ENCODE measurements around the gene TMPRSS6.

The TMPRSS6 gene

DNA sequence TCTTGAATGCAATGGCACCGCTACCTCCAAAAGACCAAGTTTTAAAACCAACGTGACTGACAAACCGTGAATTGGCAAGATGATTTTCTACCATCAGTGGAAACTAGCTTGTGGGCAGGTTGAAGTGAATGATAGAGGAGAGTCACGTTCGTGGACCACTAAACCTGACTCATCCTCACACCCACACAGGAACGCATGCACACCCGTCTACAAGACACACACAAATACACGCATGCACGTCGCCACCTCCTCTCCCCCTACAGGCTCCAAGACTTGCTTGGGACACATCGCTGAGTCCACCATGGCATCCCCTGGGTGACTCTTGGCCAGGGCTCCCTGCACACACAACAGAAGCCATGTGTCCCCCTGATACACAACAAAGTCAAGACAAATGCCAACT, 14.4 kb downstream of the TMPRSS6 start:
- TF ChIP-seq, protein P1, sequence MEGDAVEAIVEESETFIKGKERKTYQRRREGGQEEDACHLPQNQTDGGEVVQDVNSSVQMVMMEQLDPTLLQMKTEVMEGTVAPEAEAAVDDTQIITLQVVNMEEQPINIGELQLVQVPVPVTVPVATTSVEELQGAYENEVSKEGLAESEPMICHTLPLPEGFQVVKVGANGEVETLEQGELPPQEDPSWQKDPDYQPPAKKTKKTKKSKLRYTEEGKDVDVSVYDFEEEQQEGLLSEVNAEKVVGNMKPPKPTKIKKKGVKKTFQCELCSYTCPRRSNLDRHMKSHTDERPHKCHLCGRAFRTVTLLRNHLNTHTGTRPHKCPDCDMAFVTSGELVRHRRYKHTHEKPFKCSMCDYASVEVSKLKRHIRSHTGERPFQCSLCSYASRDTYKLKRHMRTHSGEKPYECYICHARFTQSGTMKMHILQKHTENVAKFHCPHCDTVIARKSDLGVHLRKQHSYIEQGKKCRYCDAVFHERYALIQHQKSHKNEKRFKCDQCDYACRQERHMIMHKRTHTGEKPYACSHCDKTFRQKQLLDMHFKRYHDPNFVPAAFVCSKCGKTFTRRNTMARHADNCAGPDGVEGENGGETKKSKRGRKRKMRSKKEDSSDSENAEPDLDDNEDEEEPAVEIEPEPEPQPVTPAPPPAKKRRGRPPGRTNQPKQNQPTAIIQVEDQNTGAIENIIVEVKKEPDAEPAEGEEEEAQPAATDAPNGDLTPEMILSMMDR (IDR thresholded peaks at IDR 0.05; ENCODE audit: low read depth, low read length) = no peak
- H3K9me3 ChIP-seq (ENCODE audit: severe bottlenecking) = no peaks in the 10 kb centered on the region
- H3K27me3 ChIP-seq (ENCODE audit: insufficient read depth, low read depth, severe bottlenecking) = no peaks in the 10 kb centered on the region
- no peaks in the 10 kb centered on the region for H3K36me3 ChIP-seq
- H3K27ac ChIP-seq = no peak overlapping the region
- DNase-seq = no peak
- no peak overlapping the region for H3K4me3 ChIP-seq (ENCODE audit: low read depth, low read length)

DNA sequence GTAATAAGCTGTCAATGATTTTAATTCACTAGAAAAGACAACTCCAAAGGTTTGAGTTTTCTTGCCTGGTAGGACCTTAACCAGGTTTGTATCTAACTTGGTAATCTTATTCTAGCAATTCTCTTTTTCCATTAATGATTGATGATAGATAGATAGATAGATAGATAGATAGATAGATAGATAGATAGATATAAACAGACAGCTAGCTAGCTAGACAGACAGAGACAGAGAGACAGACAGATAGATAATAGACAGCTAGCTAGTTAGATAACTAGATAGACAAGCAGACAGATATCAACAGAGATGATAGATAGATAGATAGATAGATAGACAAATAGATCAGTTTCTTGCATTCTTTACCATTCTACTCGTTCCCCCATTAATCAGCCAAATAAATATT, 15.3 kb downstream of the TMPRSS6 start:
- Histone ChIP-seq H3K9me3 (ENCODE audit: severe bottlenecking) (no peaks in the 10 kb centered on the region), H3K4me3 (ENCODE audit: low read depth, low read length) (no peak overlapping the region), H3K27ac (no peak overlapping the region), H3K27me3 (ENCODE audit: insufficient read depth, low read depth, severe bottlenecking) (no peaks in the 10 kb centered on the region), H3K36me3 (no peaks in the 10 kb centered on the region)
- no peak for DNase-seq
- TF ChIP-seq, protein P1 (IDR thresholded peaks at IDR 0.05; ENCODE audit: low read depth, low read length) = no peak

DNA sequence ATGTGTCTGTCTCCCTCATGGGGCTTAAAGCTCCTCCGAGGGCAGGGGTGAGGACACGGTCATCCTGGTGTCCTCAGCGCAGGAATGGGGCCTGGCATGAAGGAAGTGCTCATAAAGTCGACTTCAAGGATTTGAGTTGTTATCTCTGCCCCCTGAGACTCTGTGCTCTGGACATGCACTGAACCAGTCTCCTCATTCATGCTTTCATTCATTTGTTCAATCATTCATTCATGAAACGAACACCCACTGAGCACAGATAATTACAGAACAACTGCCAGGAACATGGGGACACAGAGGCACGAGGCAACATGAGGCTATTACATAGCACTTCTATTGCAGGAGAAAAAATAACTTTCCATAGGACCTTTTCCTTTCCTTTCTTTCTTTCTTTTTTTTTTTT, 16.5 kb downstream of the TMPRSS6 start:
- no peaks in the 10 kb centered on the region for H3K36me3 ChIP-seq
- DNase-seq = no peak
- no peaks in the 10 kb centered on the region for H3K27me3 ChIP-seq (ENCODE audit: insufficient read depth, low read depth, severe bottlenecking)
- TF ChIP-seq, protein P1 (IDR thresholded peaks at IDR 0.05; ENCODE audit: low read depth, low read length) = no peak
- no peaks in the 10 kb centered on the region for H3K9me3 ChIP-seq (ENCODE audit: severe bottlenecking)
- no peak overlapping the region for H3K27ac ChIP-seq
- no peak overlapping the region for H3K4me3 ChIP-seq (ENCODE audit: low read depth, low read length)

DNA sequence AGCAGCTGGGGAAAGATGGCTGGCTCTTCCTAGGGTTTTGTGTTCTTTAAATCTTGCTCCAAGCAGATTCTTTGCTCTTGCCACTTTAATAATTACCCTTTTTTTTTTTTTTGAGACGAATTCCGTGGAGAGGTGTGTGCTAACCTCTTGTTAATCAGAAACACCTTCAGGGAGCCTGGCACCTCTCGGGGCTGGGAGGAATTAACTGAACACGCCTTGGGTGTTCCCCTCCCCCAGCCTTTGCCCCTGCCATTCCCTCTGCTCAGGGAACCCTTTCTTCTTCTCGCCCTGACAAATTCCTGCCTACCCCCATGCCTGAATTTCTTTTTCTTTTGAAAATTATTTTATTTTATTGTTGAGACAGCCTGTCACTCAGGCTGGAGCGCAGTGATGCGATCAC, 17.5 kb downstream of the TMPRSS6 start:
- no peak for DNase-seq
- TF ChIP-seq, protein P1 (IDR thresholded peaks at IDR 0.05; ENCODE audit: low read depth, low read length) = no peak
- no peaks in the 10 kb centered on the region for H3K9me3 ChIP-seq (ENCODE audit: severe bottlenecking)
- H3K36me3 ChIP-seq = no peaks in the 10 kb centered on the region
- no peak overlapping the region for H3K4me3 ChIP-seq (ENCODE audit: low read depth, low read length)
- H3K27me3 ChIP-seq (ENCODE audit: insufficient read depth, low read depth, severe bottlenecking) = no peaks in the 10 kb centered on the region
- H3K27ac ChIP-seq = no peak overlapping the region

DNA sequence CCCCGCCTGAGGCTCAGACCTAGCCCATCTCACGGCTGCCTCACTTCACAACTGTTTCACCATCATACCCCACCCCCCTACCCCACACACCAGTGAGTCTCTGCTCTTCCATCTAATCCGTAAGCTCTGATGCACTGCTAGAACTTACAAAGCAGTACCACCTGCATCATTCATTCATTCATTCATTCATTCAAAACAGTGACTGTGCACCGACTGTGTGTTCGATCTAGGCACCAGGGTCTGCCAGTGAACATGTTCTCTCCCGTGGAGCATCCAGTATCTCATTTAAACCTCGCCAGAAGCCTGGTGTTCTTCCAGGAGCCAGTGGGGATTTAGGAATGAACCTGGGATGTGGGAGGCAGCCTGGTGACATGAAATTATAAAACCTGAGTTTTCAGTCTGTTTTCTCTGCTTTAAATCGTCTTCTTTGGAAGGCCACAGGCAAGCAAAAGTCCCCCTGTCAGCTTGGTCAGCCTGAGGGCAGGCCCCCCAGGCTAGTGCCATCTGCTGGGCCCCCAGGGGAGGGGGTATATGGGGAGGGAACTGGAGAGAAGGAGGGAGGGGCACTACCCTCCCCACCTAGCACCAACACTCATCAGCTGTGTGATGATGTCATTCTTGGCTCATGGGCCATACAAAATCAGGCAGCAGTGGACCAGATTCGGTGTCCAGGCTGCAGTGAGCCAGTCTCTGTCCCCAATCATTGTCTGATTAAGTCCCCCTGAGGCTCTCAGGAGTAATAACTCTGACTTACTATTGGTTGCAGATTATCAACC, 18.4 kb downstream of the TMPRSS6 start:
- H3K4me3 ChIP-seq (ENCODE audit: low read depth, low read length) = no peak overlapping the region
- no peak overlapping the region for H3K27ac ChIP-seq
- no peaks in the 10 kb centered on the region for H3K9me3 ChIP-seq (ENCODE audit: severe bottlenecking)
- DNase-seq = no peak
- H3K27me3 ChIP-seq (ENCODE audit: insufficient read depth, low read depth, severe bottlenecking) = no peaks in the 10 kb centered on the region
- TF ChIP-seq, protein P1 (IDR thresholded peaks at IDR 0.05; ENCODE audit: low read depth, low read length) = no peak
- no peaks in the 10 kb centered on the region for H3K36me3 ChIP-seq

DNA sequence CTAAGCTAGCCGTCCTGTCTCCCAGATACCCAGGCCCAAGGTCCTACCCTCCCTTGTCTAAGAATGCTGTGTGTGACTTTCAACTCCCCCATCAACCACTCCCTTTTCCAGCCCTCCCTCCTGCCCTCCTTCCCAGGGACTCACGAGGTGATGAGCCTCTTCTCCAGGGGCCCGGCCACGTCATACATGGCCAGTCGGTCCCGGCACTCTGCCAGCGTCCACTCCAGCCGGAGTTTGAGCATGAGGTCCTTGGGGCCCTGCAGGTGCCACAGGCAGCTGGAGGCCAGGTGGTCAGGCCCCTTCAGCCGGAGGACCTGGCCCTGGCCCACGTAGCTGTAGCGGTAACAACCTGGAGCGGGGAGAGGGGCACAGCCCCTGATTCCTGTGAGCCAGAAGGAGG, 20.1 kb downstream of the TMPRSS6 start:
- Histone ChIP-seq H3K27ac (no peak overlapping the region), H3K4me3 (ENCODE audit: low read depth, low read length) (no peak overlapping the region), H3K36me3 (no peaks in the 10 kb centered on the region), H3K27me3 (ENCODE audit: insufficient read depth, low read depth, severe bottlenecking) (no peaks in the 10 kb centered on the region), H3K9me3 (ENCODE audit: severe bottlenecking) (no peaks in the 10 kb centered on the region)
- DNase-seq = no peak
- TF ChIP-seq, protein P1 (IDR thresholded peaks at IDR 0.05; ENCODE audit: low read depth, low read length) = no peak

Measured in WERI-Rb-1 (cell line).